ENCODE measurements around the gene PCDHGA5. TPM values are rescaled to one million over a fixed set of nuclear protein-coding genes. Genes with fewer than 3 reads are reported as not detected.
"Not testable (repeated sequence)": the region's sequence is repeated elsewhere in the genome, so short reads cannot be mapped to it uniquely, and the experiment has no call there.

The PCDHGA5 gene
- total RNA-seq, 4 donors from 2014 or later, result 0.51 to 3.4 (median 1.6) TPM

DNA sequence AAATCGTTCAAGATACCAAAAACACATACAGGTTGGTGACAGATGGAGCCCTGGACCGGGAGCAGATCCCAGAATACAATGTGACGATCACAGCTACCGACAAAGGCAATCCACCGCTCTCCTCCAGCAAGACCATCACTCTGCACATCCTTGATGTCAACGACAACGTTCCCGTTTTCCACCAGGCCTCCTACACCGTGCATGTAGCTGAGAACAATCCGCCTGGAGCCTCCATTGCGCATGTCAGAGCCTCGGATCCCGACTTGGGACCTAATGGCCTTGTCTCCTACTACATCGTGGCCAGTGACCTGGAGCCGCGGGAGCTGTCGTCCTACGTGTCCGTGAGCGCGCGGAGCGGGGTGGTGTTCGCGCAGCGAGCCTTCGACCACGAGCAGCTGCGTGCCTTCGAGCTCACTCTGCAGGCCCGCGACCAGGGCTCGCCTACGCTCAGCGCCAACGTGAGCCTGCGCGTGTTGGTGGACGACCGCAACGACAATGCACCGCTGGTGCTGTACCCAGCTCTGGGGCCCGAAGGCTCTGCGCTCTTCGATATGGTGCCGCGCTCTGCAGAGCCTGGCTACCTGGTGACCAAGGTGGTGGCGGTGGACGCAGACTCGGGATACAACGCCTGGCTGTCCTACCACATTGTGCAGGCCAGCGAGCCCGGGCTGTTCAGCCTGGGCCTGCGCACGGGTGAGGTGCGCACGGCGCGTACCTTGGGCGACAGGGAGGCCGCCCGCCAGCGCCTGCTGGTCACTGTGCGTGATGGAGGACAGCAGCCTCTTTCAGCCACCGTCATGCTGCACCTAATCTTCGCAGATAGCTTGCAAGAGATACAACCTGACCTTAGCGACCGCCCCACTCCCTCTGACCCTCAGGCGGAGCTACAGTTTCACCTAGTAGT, 7.9 kb downstream of the PCDHGA5 start:
- H3K4me3 ChIP-seq (ENCODE audit: low read depth, poor library complexity, severe bottlenecking), result no peak overlapping the region
- intact Hi-C loops (cut with DNase I; ENCODE audit: low total_unique reads), result no loop called here
- DNase-seq (ENCODE audit: low spot score in 2 of 2), result no peak
- WGBS, 2 donors, result 40 to 41% methylated on average over 35 to 55 of the region's 69 CpGs
- TF ChIP-seq POLR2A (IDR thresholded peaks at IDR 0.05), result no peak
- TF ChIP-seq, protein P1, sequence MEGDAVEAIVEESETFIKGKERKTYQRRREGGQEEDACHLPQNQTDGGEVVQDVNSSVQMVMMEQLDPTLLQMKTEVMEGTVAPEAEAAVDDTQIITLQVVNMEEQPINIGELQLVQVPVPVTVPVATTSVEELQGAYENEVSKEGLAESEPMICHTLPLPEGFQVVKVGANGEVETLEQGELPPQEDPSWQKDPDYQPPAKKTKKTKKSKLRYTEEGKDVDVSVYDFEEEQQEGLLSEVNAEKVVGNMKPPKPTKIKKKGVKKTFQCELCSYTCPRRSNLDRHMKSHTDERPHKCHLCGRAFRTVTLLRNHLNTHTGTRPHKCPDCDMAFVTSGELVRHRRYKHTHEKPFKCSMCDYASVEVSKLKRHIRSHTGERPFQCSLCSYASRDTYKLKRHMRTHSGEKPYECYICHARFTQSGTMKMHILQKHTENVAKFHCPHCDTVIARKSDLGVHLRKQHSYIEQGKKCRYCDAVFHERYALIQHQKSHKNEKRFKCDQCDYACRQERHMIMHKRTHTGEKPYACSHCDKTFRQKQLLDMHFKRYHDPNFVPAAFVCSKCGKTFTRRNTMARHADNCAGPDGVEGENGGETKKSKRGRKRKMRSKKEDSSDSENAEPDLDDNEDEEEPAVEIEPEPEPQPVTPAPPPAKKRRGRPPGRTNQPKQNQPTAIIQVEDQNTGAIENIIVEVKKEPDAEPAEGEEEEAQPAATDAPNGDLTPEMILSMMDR (IDR thresholded peaks at IDR 0.05), result no peak

DNA sequence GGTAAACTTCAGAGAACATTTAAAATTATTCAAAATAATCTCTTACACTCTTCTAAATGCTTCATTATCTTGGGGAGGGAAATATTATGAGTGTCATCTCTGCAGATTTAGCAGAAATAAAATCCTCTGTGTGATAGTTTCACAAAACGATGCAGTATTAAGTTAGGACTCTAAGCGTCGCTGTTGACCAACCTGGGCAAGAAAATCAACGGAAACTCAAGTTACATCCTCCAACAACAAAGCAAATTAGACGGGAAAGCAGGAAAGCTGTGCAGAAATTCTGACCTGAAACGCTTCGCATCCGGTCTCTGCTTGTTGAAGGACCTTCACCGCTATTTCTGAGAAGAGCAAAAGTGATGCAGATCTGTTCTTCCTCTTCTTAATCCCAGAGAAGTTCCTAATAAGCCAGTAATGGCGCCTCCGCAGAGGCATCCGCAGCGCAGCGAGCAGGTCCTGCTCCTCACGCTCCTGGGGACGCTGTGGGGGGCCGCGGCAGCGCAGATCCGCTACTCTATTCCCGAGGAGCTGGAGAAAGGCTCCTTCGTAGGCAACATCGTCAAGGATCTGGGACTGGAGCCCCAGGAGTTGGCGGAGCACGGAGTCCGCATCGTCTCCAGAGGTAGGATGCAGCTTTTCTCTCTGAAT, 9.8 kb downstream of the PCDHGA5 start, which contains the start of gene PCDHGA6:
TSS of gene PCDHGA6 (plus strand) at position 219 of the 645 bp plus-strand sequence. CDS start at position 412, 193 bp downstream.
- H3K4me3 ChIP-seq (ENCODE audit: low read depth, poor library complexity, severe bottlenecking), result no peak within 1 kb of the TSS
- 22 to 23% methylated on average over 27 of the region's 27 CpGs for WGBS, 2 donors
- no peak for DNase-seq (ENCODE audit: low spot score in 2 of 2)
- intact Hi-C loops (cut with DNase I; ENCODE audit: low total_unique reads), result no loop called here
- TF ChIP-seq, protein P1 (IDR thresholded peaks at IDR 0.05), result no peak
- TF ChIP-seq POLR2A (IDR thresholded peaks at IDR 0.05), result no peak

DNA sequence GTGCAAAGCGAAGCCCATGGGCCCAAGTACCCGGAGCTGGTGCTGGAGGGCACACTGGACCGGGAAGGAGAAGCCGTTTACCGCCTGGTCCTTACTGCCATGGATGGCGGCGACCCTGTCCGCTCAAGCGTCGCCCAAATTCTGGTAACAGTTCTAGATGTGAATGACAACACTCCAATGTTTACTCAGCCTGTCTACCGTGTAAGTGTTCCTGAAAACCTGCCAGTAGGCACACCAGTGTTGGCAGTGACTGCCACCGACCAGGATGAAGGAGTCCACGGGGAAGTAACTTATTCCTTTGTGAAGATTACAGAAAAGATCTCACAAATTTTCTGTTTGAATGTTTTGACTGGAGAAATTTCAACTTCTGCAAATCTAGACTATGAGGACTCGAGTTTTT, 10.7 kb downstream of the PCDHGA5 start:
- intact Hi-C loops (cut with DNase I; ENCODE audit: low total_unique reads), result no loop called here
- TF ChIP-seq POLR2A (IDR thresholded peaks at IDR 0.05), result no peak
- no peak overlapping the region for H3K4me3 ChIP-seq (ENCODE audit: low read depth, poor library complexity, severe bottlenecking)
- DNase-seq (ENCODE audit: low spot score in 2 of 2), result no peak
- WGBS, 2 donors, result 55 to 60% methylated on average over 14 of the region's 14 CpGs

DNA sequence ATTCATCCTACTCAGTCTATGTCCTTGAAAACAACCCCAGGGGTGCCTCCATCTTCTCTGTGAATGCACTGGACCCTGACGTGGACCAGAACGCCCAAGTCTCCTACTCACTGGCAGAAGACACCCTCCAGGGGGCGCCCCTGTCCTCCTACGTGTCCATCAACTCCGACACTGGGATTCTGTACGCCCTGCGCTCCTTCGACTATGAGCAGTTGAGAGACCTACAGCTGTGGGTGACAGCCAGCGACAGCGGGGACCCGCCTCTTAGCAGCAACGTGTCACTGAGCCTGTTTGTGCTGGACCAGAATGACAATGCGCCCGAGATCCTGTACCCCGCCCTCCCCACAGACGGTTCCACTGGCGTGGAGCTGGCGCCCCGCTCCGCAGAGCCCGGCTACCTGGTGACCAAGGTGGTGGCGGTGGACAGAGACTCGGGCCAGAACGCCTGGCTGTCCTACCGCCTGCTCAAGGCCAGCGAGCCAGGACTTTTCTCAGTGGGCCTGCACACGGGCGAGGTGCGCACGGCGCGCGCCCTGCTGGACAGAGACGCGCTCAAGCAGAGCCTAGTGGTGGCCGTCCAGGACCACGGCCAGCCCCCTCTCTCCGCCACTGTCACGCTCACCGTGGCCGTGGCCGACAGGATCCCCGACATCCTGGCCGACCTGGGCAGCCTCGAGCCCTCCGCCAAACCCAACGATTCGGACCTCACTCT, 11.6 kb downstream of the PCDHGA5 start:
- DNase-seq (ENCODE audit: low spot score in 2 of 2), result peak in 1 of 2 donors; percentile 53
- H3K4me3 ChIP-seq (ENCODE audit: low read depth, poor library complexity, severe bottlenecking); intact Hi-C loops (cut with DNase I; ENCODE audit: low total_unique reads): not testable (repeated sequence)
- WGBS, 2 donors, result 32 to 50% methylated on average over 10 to 22 of the region's 48 CpGs

DNA sequence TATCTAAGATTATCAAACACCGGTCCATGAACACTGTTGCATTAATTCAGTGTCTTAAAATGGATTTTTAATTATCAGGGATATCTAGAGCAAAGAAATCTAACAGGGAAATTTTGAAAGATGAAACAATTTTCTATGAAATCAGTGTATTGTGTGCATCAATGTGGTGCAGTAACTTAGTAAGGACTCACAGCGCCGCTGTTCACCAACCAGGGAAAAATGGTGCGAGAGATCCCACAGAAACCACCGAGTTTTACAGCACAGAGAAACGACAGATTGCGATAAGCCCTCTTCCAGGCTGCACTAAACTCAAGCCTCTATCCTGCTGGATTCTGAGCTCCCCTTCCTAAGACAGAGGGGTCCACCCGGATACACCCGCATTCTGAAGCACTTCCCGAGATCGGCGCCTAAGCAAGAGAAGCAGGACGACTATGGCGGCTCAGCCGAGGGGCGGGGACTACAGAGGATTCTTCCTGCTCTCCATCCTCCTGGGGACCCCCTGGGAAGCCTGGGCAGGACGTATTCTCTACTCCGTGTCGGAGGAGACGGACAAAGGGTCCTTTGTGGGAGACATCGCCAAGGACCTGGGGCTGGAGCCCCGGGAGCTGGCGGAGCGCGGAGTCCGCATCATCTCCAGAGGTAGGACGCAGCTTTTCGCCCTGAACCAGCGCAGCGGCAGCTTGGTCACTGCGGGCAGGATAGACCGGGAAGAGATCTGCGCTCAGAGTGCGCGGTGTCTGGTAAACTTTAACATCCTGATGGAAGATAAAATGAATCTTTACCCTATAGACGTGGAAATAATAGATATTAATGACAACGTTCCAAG, 18.7 kb downstream of the PCDHGA5 start, which contains the start of gene PCDHGA7:
TSS of gene PCDHGA7 (plus strand) at position 274 of the 826 bp plus-strand sequence. CDS start at position 432, 158 bp downstream.
- intact Hi-C loops (cut with DNase I; ENCODE audit: low total_unique reads), result no loop called here
- no peak within 1 kb of the TSS for H3K4me3 ChIP-seq (ENCODE audit: low read depth, poor library complexity, severe bottlenecking)
- no peak for TF ChIP-seq POLR2A (IDR thresholded peaks at IDR 0.05)
- TF ChIP-seq, protein P1 (IDR thresholded peaks at IDR 0.05), result no peak
- DNase-seq (ENCODE audit: low spot score in 2 of 2), result peak in 1 of 2 donors; percentile 39
- WGBS, 2 donors, result 17 to 22% methylated on average over 31 to 35 of the region's 37 CpGs

DNA sequence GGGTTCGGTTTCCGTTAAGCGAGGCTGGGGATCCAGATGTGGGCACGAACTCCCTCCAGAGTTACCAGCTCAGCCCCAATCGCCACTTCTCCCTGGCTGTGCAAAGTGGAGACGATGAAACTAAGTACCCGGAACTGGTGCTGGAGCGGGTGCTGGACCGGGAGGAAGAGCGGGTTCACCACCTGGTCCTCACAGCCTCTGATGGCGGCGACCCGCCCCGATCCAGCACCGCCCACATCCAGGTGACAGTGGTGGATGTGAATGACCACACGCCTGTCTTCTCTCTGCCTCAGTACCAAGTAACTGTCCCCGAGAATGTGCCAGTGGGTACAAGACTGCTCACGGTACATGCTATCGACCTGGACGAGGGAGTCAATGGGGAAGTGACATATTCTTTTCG, 19.4 kb downstream of the PCDHGA5 start:
- DNase-seq (ENCODE audit: low spot score in 2 of 2), result peak in 1 of 2 donors; percentile 69
- H3K4me3 ChIP-seq (ENCODE audit: low read depth, poor library complexity, severe bottlenecking), result no peak overlapping the region
- WGBS, 2 donors, result 37 to 44% methylated on average over 21 of the region's 21 CpGs
- intact Hi-C loops (cut with DNase I; ENCODE audit: low total_unique reads), result no loop called here
- TF ChIP-seq POLR2A (IDR thresholded peaks at IDR 0.05), result no peak
- TF ChIP-seq, protein P1 (IDR thresholded peaks at IDR 0.05), result no peak
